Lower leg skin (tissue), 4 donors: Measurements from ENCODE around the gene SIRT1. TPM values are rescaled to one million over a fixed set of nuclear protein-coding genes. Genes with fewer than 3 reads are reported as not detected.

Experiments used
- DNase-seq, 2 donors: peaks; one replicate each; pipeline ENCODE4 v3.0.0-alpha.2; 2019; ENCODE audit warnings: low spot score in 2 of 2
- H3K4me3 ChIP-seq: fragments of 200-600 bp; sonication (generic); 2 replicates; pipeline ENCODE4 v1.5.1; 2017; ENCODE audit warnings: mild to moderate bottlenecking, low read depth; ENCODE audit not compliant: poor library complexity, severe bottlenecking
- POLR2A ChIP-seq, 2 donors: fragments of 450-650 bp; IDR thresholded peaks; one replicate each; pipeline ENCODE4 v1.6.1; 2016 to 2017; ENCODE audit warnings: antibody characterized with exemption in 2 of 2, mild to moderate bottlenecking in 1 of 2, moderate library complexity in 1 of 2
- WGBS, 2 donors: methylation state at CpG; one replicate each; pipeline ENCODE4 v1.1.5; 2018; 5-methylcytosine and 5-hydroxymethylcytosine counted together
- intact Hi-C: fragments of 100-400 bp; cut with DNase I; formaldehyde crosslinking; loops from one replicate; pipeline ENCODE4 v1.15.0; 2023; ENCODE audit warnings: low total_unique reads
- total RNA-seq, 4 donors: library from RNA; depleted of rRNA; stranded (reverse); fragments of >200 nt; gene quantifications; one replicate each; pipeline ENCODE4 v1.1.0, GENCODE V29; 2016
- TF ChIP-seq, protein P1 (sequence below), 3 donors: fragments of 450-650 bp; IDR thresholded peaks; one replicate each; pipeline ENCODE4 v1.5.1; 2016; ENCODE audit warnings: antibody characterized with exemption in 3 of 3, mild to moderate bottlenecking in 3 of 3, moderate library complexity in 2 of 3

The SIRT1 gene
- total RNA-seq, 4 donors from 2014 or later: 17.6 to 23.1 (median 19.4) TPM

DNA sequence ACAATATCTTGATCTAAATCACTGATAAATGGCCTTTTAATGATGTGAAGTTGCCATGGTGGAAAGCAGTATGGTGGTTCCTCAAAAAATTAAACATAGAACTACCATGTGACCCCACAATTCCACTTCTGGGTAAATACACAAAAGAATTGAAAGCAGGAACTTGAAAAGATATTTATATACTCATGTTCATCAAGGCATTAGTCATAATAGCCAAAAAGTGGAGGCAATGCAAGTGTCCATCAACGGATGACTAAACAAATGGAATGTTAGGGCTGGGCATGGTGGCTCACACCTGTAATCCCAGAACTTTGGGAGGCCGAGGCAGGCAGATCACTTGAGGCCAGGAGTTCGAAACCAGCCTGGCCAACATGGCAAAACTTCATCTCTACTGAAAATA lies 44.5 kb upstream of the SIRT1 start:
- intact Hi-C loops: no loop called here
- no peak for DNase-seq
- H3K4me3 ChIP-seq: no peak overlapping the region
- TF ChIP-seq, protein P1, sequence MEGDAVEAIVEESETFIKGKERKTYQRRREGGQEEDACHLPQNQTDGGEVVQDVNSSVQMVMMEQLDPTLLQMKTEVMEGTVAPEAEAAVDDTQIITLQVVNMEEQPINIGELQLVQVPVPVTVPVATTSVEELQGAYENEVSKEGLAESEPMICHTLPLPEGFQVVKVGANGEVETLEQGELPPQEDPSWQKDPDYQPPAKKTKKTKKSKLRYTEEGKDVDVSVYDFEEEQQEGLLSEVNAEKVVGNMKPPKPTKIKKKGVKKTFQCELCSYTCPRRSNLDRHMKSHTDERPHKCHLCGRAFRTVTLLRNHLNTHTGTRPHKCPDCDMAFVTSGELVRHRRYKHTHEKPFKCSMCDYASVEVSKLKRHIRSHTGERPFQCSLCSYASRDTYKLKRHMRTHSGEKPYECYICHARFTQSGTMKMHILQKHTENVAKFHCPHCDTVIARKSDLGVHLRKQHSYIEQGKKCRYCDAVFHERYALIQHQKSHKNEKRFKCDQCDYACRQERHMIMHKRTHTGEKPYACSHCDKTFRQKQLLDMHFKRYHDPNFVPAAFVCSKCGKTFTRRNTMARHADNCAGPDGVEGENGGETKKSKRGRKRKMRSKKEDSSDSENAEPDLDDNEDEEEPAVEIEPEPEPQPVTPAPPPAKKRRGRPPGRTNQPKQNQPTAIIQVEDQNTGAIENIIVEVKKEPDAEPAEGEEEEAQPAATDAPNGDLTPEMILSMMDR (IDR thresholded peaks at IDR 0.05): no peak
- no peak for TF ChIP-seq POLR2A (IDR thresholded peaks at IDR 0.05)
- WGBS, 2 donors: 93 to 95% methylated on average over 3 of the region's 3 CpGs

DNA sequence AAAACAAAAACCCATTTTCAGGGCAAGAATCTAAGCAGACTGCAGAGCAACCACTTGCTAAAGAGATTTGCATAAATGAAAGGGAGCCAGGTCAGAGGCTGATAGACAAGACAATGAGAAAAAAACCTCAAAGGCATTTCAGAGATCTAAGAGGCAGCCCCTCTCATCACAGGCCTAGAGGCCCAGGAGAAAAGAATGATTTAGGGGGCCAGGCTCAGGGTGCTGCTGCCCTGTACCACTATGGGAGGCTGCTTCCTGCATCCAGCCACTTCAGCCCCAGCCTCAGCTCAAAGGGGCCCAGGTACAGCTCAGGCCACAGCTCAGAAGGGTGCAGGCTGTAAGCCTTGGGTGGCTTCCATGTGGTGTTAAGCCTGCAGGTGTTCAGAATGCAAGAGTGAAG lies 42.7 kb upstream of the SIRT1 start:
- TF ChIP-seq, protein P1 (IDR thresholded peaks at IDR 0.05): no peak
- no peak for TF ChIP-seq POLR2A (IDR thresholded peaks at IDR 0.05)
- no peak overlapping the region for H3K4me3 ChIP-seq
- no peak for DNase-seq
- intact Hi-C loops: no loop called here

DNA sequence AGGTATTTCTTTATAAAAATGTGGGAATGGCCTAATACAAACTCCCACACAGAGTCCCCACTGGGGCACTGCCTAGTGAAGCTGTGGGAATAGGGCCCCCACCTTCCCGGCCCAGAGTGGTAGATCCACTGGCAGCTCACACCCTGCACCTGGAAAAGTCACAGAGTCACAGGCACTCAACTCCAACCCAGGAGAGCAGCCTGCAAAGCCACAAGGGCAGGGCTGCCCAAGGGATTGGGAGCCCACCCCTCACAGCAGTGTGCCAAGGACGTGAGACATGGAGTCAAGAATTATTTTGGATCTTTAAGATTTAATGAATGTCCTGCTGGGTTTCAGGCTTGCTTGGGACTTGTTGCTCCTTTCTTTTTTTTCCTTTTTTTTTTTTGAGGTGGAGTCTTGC lies 41.2 kb upstream of the SIRT1 start:
- no peak overlapping the region for H3K4me3 ChIP-seq
- WGBS, 2 donors: 68 to 95% methylated on average over 2 of the region's 2 CpGs

DNA sequence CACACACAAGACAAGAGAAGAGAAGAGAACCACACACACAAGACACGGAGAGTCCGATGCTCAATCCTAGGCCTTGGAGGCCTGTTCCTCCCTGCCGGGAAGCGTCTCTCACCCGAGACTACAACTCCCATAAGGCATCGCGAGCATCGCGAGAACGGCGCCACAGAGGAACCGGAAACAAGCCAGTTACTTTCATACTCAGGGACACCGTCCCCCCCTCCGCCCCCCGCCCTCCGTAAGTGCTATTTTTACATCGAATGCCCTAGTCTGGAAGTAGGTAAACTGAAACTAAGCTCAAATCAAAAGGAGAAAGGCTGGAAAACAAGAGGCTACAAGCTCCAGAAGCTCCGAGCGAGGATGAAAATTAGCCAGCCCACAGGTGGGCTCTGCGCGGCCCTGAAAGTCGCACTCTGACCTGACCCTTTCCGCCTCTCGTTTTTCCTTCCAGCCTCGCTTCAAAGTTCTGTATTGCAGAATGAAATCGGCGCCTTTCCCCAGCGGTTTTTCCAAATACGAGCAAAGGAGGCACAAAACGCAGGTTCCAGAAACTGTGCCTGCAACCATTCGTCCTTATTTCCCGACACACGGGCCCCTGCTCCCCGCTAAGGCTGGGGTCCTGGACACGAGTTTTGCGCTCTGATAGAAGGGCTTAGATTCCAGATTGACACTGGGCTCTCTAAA lies 35.0 kb upstream of the SIRT1 start:
- DNase-seq: peak; percentile 92 to 98
- H3K4me3 ChIP-seq: peak overlapping the region; percentile 64
- TF ChIP-seq POLR2A (IDR thresholded peaks at IDR 0.05): no peak
- TF ChIP-seq, protein P1 (IDR thresholded peaks at IDR 0.05): no peak
- intact Hi-C loops: loop anchor here (10.0 kb wide), 1 partner anchor 305 kb away; no protein-coding TSS in a partner anchor
- WGBS, 2 donors: 1% methylated on average over 34 to 36 of the region's 36 CpGs

More for the DNA sequence above, 41.2 kb upstream of the SIRT1 start:
- TF ChIP-seq POLR2A (IDR thresholded peaks at IDR 0.05): no peak
- TF ChIP-seq, protein P1 (IDR thresholded peaks at IDR 0.05): no peak
- intact Hi-C loops: no loop called here
- DNase-seq: no peak

DNA sequence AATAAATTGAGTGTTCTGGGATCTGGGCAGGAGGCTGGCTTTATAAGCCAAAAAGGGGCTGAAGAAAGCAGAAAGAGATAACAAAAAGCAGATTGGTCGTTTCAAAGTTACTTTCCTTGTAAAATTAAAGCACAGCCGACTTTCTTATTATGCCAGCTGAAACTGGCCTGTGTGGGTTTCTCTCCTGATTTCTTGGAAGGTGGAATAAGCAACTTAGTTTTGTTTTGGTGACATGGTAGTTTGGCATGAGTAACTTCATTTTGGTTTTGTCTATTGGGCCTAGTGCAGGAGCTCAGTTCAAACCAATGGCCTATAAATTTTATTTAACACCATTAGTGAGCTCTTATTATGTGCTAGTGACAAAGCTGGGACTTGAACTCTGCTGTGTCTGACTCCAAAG lies 33.3 kb upstream of the SIRT1 start:
- H3K4me3 ChIP-seq: no peak overlapping the region
- WGBS, 2 donors: 63 to 72% methylated on average over 2 of the region's 2 CpGs
- no peak for TF ChIP-seq POLR2A (IDR thresholded peaks at IDR 0.05)
- TF ChIP-seq, protein P1 (IDR thresholded peaks at IDR 0.05): no peak
- DNase-seq: no peak
- intact Hi-C loops: loop anchor here (10.0 kb wide), 1 partner anchor 304 kb away; no protein-coding TSS in a partner anchor

DNA sequence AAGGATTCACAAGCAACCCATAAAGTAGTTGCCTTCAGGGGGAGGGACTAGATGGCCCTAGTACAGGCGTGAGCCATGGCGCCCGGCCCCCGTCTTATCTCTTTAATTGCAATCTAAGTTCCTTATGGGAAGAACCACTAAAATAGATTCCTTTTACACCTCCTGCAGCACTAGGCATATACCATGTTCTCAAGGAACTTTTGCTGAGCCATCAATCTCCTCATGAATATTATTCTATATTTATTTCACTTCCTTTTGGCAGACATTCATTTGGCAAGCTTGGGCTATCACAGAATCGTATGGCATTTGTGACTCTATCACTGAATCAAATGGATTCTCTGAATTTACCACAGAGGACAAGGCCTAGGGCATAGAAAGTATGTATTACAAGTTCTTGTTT lies 31.7 kb upstream of the SIRT1 start:
- no peak for TF ChIP-seq POLR2A (IDR thresholded peaks at IDR 0.05)
- TF ChIP-seq, protein P1 (IDR thresholded peaks at IDR 0.05): no peak
- H3K4me3 ChIP-seq: no peak overlapping the region
- intact Hi-C loops: loop anchor here (10.0 kb wide), 1 partner anchor 302 kb away; no protein-coding TSS in a partner anchor
- no peak for DNase-seq
- WGBS, 2 donors: 35 to 40% methylated on average over 5 of the region's 5 CpGs
